ENCODE results near the gene GJD4. TPM values are rescaled to one million over a fixed set of nuclear protein-coding genes. Genes with fewer than 3 reads are reported as not detected.

Gene GJD4
- total and polyA plus RNA-seq, 12 donors: 0.03 TPM; not detected in 11

- Histone ChIP-seq H3K27ac (peak overlapping the region in 9 of 10 donors; percentile 55 to 99 (median 91)), H3K4me1 (peaks cover 8 to 50% (median 36%) of the 10 kb centered on the region in 9 donors), H3K27me3 (peaks cover 0 to 69% (median 0%) of the 10 kb centered on the region in 7 donors), H3K4me3 (peak overlapping the region; percentile 75 to 94 (median 84)), H3K36me3 (peaks cover 0 to 7% (median 0%) of the 10 kb centered on the region in 9 donors), H3K9me3 (peaks cover 0 to 3% (median 0%) of the 10 kb centered on the region in 11 donors)
- ATAC-seq (peak in 2 of 8 donors; percentile 0), DNase-seq (no peak)
- TF ChIP-seq, protein P1, sequence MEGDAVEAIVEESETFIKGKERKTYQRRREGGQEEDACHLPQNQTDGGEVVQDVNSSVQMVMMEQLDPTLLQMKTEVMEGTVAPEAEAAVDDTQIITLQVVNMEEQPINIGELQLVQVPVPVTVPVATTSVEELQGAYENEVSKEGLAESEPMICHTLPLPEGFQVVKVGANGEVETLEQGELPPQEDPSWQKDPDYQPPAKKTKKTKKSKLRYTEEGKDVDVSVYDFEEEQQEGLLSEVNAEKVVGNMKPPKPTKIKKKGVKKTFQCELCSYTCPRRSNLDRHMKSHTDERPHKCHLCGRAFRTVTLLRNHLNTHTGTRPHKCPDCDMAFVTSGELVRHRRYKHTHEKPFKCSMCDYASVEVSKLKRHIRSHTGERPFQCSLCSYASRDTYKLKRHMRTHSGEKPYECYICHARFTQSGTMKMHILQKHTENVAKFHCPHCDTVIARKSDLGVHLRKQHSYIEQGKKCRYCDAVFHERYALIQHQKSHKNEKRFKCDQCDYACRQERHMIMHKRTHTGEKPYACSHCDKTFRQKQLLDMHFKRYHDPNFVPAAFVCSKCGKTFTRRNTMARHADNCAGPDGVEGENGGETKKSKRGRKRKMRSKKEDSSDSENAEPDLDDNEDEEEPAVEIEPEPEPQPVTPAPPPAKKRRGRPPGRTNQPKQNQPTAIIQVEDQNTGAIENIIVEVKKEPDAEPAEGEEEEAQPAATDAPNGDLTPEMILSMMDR (IDR thresholded peaks at IDR 0.05): no peak
- 0 to 1% methylated on average over 17 of the region's 17 CpGs for WGBS, 2 donors
- intact Hi-C loops (cut with DNase I): loop anchor here in 8 of 10 donors (2.0 to 10.0 kb wide), 12 partner anchors 122 to 1135 kb away; no protein-coding TSS in a partner anchor
Observed at GRCh38 chr10:35642793-35643114, 37.6 kb downstream of the GJD4 start.

DNA sequence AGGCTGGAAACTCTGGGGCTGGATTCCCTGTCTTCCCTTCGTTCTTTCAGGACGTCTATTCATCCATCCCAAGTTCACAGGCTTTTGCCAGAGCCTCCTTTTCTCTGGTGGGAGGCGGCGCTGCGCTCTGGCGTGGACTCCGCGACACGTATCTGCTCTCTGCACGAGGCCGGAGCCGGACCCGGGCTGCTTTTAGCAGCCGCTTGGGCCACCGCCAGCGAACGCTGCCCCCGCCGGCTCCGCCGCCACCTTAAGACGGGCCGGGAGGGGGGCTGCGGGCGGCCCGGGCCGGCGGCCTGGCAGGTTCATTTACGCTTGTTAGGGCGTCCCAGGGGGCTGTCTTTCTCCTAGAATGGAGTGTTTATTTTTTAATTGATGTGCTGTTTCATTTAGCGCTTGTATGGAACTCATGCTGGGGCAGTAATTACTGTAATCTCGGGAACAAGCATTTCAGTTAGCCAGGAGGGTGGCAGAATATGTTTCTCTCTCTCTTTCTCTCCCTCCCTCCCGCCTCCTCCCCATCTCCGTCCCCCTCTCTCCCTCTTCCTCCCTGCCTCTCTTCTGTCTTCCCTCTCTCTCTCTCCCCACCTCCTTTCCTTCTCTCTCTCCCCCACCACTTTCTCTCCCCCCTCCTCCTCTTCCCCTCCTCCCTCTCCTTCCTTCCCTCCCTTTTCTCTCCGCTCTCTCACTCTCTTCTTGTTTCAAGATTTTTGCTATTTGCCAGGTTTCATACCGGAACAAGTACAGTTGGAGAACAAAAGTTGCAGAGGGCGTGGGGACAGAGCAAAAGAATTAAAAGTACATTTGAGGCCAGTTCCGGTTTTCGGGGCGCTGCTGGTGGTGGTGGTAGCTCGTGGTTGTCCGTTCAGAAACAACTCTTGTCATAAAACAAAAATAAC, 38.3 kb downstream of the GJD4 start:
- peak overlapping the region; percentile 75 to 94 (median 84) for H3K4me3 ChIP-seq
- H3K9me3 ChIP-seq: peaks cover 0 to 3% (median 0%) of the 10 kb centered on the region in 11 donors
- peaks cover 0 to 6% (median 0%) of the 10 kb centered on the region in 9 donors for H3K36me3 ChIP-seq
- ATAC-seq: peak; percentile 30 to 73 (median 66)
- 0 to 1% methylated on average over 42 of the region's 42 CpGs for WGBS, 2 donors
- peaks cover 0 to 62% (median 0%) of the 10 kb centered on the region in 7 donors for H3K27me3 ChIP-seq
- intact Hi-C loops (cut with DNase I): loop anchor here in 8 of 10 donors (2.0 to 10.0 kb wide), 12 partner anchors 121 to 1134 kb away; no protein-coding TSS in a partner anchor
- DNase-seq: peak; percentile 74 to 83
- H3K27ac ChIP-seq: peak overlapping the region in 8 of 10 donors; percentile 55 to 99 (median 90)
- peaks cover 8 to 45% (median 36%) of the 10 kb centered on the region in 9 donors for H3K4me1 ChIP-seq
- TF ChIP-seq, protein P1 (IDR thresholded peaks at IDR 0.05): no peak

GRCh38 chr10:35644050-35644950, 39.2 kb downstream of the GJD4 start:
- Histone ChIP-seq H3K36me3 (no peaks in the 10 kb centered on the region), H3K4me3 (peak overlapping the region in 9 of 10 donors; percentile 75 to 94 (median 86)), H3K9me3 (peaks cover 0 to 3% (median 0%) of the 10 kb centered on the region in 11 donors), H3K4me1 (peaks cover 7 to 38% (median 29%) of the 10 kb centered on the region in 9 donors), H3K27me3 (peaks cover 0 to 55% (median 0%) of the 10 kb centered on the region in 7 donors), H3K27ac (peak overlapping the region in 7 of 10 donors; percentile 55 to 99 (median 91))
- TF ChIP-seq, protein P1 (IDR thresholded peaks at IDR 0.05): no peak
- WGBS, 2 donors: 30 to 39% methylated on average over 13 of the region's 13 CpGs
- intact Hi-C loops (cut with DNase I): loop anchor here in 8 of 10 donors (5.0 to 10.0 kb wide), 11 partner anchors 121 to 1133 kb away; no protein-coding TSS in a partner anchor
- ATAC-seq: no peak
- DNase-seq: no peak
